Fibroblast of skin of left biceps (primary cell): Measurements from ENCODE around the gene YAP1.

Source experiments
- DNase-seq, 2 experiments: peaks; one replicate each; pipeline ENCODE4 v3.0.0-alpha.2; 2013; ENCODE audit warnings: low read depth in 2 of 2

Gene YAP1

DNA sequence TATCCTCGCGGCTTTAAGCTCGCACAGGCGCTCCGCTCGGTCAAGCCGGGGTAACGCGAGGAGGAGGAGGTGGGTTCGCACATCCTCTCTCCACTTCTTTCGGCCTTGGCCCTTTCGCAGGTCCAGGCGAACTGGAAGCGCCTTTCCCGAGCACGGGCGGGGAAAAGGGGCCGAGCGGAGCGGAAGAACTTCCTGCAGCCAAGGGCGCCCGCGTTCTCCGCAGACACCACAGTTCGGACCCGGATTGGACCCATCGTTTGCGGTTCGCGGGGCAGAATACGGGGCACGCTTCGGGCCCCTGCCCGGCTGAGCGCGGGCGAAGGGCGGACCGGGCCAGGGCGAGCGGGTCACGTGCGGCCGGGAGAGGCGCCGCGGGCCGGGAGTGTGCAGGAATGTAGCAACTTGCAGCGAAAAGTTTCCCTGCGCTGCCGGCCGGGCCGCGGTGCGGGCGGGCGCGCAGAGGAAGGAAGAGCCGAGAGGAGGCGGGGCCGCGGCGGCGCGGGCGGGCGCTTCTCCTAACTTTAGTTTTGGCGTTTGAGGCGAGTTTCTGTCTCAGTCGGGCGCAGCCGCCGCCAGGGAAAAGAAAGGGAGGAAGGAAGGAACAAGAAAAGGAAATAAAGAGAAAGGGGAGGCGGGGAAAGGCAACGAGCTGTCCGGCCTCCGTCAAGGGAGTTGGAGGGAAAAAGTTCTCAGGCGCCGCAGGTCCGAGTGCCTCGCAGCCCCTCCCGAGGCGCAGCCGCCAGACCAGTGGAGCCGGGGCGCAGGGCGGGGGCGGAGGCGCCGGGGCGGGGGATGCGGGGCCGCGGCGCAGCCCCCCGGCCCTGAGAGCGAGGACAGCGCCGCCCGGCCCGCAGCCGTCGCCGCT is at the start of gene YAP1:
YAP1 (plus strand) TSS at position 552 of the 865 bp plus-strand sequence. CDS start 402 bp downstream, outside the sequence.
- DNase-seq: peak; percentile 90 to 91

DNA sequence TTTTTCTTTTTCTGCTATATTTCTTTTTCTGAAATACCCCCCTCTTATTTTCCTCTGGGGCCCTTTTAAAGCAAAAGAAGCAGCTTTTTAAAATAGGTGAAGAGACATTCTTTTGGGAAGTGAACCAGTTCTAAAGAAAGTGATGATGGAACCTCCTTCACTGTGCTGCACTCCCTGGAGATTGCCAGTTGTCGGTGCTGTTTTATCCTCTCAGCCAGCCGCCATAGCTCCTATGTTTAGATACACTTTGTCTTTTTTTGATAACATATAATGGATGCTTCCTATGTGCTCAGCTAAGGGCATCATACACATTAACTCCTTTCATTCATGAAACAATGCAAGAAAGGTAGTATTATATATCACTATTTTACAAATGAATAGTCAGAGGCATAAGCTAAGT is 49.0 kb upstream of the YAP1 start:
- DNase-seq: no peak

DNA sequence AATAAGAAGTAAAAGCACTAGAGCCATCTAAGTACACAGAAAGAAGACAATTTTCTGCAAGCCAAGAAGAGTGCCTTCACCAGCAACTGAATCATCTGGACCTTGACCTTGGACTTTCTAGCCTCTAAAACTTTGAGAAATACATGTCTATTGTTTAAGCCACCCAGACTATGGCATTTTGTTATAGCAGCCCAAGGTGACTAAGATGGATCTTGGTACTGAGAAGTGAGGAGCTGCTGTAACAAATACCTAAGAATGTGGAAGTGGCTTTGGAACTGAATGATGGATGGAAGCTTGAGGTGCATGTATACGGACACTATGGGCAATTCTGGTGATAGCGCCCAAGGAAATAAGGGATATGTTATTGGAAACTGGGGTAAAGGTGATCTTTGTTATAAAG is 48.1 kb upstream of the YAP1 start:
- no peak for DNase-seq

DNA sequence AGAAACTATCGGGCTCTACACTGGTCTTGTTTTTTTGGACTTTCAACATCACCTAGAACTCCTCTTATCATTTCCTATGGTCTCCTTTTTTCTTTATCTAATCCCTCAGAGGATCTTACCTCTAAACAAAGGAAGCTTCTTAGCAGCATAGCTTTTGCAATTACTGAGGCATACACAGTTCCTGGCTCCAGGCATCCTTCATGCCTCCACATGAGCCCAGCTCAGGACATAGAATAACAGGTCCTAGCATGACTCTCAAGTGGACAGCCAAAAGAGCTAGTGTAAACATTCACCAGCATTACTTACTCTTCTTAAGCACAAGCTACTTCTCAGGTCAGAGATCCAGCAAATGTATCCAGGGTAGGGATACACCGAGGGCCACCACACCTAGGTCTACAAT is 45.9 kb upstream of the YAP1 start:
- DNase-seq: no peak

DNA sequence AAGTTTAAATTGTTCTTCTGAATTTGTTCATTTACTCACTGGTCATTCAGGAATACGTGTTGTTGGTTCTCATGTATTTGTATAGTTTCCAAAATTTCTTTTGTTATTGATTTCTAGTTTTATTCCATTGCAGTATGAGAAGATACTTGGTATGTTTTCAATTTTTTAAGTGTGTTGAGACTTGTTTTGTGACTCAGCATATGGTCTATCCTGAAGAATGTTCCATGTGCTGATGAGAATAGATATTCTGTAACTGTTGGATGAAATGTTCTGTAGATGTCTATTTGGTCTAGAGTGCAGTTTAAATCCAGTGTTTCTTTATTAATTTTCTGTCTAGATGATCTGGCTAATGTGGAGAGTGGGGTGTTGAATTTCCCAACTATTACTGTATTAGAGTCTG is 39.5 kb upstream of the YAP1 start:
- DNase-seq: no peak

GRCh38 chr11:102071497-102072472 is 38.5 kb upstream of the YAP1 start:
- DNase-seq: no peak

GRCh38 chr11:102073253-102073652 is 37.0 kb upstream of the YAP1 start:
- no peak for DNase-seq

- DNase-seq: no peak
These were observed 30.6 kb upstream of the YAP1 start for GRCh38 chr11:102079625-102080024.

DNA sequence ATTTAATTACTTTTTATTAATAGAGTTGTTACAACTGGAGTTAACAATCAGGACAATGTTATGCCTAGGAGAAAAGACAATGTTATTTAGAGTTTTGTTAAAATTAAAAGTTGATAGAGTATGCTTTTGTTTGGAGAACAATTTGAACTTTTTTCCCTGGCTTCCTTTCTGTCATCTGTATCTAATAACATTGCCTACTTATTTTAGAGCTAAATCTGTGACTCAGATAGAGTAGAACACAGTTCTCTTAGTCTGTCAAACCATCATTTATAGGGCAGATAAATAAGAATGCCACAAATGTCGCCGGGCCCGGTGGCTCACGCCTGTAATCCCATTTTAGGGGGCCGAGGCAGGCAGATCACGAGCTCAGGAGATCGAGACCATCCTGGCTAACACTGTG is 28.9 kb upstream of the YAP1 start:
- no peak for DNase-seq

DNA sequence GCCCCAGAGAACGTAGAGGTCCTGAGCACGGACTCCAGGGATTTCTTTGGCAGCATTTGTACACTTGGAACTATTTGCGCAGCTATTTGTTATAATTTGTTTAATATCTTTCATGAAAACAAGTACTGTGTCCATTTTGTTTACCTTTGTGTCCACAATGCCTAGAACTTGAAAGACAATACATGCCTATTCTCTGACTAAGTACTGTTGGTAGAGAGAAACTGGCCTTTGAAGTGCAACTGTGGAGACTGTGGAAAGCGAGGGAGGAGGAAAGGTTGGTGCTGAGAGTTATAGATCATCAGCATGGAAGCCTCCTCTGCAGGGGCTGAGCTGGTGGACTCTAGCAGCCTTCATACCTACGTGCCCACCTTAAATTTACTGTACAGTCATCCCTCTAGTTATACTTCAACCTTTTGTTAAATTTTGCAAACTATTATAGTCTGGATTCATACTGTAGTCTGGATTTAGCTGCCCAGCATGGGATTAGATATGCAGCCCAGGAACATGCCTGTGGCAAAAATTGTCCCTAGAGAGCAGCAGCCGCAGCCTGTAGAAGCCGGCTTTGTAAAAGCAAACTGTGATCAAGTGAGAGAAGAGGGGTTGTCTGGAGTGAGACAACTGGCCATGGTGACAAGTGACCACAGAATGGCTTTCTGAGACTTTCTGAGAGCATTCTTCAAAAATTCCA is 24.2 kb upstream of the YAP1 start:
- no peak for DNase-seq

- no peak for DNase-seq
These were observed 13.1 kb upstream of the YAP1 start for GRCh38 chr11:102097186-102097585.

- no peak for DNase-seq
These were observed 10.5 kb upstream of the YAP1 start for GRCh38 chr11:102099755-102100154.

DNA sequence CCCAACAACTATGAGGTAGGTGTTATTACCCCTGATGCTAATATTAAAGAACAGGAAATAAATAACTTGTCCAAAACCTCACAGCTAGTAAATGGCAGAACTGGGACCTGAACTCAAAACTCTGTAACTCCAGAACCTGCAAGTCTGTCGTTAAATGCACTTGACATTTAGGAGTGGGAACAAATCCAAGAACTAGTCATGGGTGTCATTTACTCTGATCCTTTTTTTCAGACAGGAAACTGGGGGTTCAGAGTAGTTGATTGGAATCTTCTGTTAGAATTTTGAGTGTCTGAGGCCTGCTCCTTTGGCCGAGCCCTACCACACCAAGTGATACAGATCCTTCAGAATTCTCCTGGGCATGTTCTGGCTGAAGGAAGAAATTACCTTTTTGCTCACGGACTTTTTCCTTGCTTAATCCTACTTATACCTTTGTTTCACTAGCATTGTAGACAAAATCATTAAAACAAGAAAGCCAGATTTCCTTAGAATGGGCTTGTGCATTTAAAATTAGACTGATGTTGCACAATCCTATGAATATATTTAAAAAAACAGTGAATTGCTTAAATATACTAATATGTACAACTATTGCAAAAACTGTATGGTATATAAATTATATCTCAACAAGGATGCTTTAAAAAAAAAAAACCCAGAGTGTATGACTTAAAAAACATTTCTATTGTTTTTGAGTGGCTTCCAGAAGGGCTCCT is 1.4 kb upstream of the YAP1 start:
- no peak for DNase-seq

DNA sequence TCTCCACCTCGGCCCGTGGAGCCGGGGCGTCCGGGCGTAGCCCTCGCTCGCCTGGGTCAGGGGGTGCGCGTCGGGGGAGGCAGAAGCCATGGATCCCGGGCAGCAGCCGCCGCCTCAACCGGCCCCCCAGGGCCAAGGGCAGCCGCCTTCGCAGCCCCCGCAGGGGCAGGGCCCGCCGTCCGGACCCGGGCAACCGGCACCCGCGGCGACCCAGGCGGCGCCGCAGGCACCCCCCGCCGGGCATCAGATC is 439 bp downstream of the YAP1 start:
- DNase-seq: no peak

DNA sequence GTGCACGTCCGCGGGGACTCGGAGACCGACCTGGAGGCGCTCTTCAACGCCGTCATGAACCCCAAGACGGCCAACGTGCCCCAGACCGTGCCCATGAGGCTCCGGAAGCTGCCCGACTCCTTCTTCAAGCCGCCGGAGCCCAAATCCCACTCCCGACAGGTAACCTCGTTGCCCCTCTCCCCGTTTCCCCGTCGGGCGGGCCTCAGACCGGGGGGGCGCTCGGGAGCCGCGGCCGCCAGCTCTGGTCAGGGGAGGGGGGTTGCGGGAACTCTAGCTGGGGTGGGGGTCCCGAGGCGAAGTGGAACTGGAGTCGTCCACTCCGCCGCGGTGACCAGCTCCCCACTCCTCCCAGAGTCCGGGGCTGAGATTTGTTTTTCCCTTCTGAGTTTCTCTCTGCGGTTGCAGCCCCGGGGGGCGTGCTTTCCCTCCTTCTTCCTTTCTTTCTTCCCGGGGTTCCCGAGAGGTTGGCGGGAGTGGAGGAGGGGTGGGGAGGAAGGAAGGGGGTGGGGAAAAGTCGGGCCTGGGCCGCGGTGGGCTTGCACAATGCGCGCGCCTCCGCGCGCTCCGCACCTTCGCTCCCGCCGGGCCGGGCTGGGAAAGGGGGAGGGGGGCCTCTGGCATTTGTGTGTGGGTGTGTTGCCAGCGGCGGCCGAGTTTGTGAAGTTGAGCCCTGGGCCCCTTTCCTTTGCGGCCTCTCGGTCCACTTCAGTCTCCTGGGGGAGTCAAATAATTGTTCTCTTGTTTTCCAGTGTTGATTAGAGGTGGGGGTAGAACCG is 952 bp downstream of the YAP1 start:
- peak; percentile 82 to 84 for DNase-seq

GRCh38 chr11:102111787-102112508 is 1.7 kb downstream of the YAP1 start:
- DNase-seq: peak; percentile 70 to 71

- DNase-seq: no peak
These were observed 2.2 kb downstream of the YAP1 start for GRCh38 chr11:102112509-102112821.

- no peak for DNase-seq
These were observed 3.8 kb downstream of the YAP1 start for GRCh38 chr11:102114032-102114431.

- no peak for DNase-seq
These were observed 5.3 kb downstream of the YAP1 start for GRCh38 chr11:102115557-102115956.

DNA sequence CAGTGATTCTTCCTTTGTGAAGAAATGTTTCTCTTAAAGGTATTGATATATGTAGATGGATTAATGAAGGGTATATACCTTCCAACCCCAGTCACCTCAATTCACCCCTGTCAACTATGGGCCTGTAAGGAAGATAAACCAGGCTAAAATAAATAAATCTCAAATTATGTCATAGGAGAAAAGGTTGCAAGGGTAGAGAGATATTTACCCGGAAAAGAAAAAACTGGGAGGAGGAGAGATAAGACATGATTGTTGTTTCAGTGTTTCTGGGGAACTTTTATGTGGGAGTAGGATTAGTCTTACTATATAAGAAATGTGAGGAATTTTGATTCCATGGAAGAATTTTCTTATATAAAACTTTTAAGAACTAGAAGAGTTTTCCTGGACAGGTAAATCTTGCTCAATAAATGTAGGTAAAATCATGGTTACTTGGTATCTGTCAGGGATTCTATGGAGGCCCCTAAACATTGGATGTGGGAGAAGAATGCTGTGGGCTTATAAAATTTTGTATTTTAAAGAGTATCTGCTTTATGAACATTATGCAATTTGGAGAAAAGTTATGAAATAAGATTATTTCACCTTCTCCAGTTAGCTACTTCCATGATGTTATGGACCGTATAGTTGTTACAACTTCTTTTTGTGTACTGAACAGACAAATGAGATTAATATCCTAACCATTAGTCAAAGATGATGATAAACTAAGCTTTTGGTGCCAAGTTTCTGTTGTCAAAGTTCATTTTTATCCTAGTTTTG is 6.4 kb downstream of the YAP1 start:
- DNase-seq: no peak
